CD4-positive, alpha-beta memory T cell (primary cell): ENCODE results near the gene DNAJB6. TPM values are rescaled to one million over a fixed set of nuclear protein-coding genes. Genes with fewer than 3 reads are reported as not detected.
A peak's percentile ranks its signal among the peaks of the same experiment; 100 is the strongest.

Experiments
- CTCF ChIA-PET: fragments of 350-600 bp; sonication (Branson Sonifier 250); formaldehyde crosslinking; loops from one replicate; lab custom pipeline; 2021; ENCODE audit warnings: inconsistent platforms; ENCODE audit not compliant: partially characterized antibody; lab: Charles Lee
- POLR2A ChIA-PET: fragments of 350-600 bp; sonication (Branson Sonifier 250); formaldehyde crosslinking; loops from one replicate; lab custom pipeline; 2021; ENCODE audit not compliant: partially characterized antibody; lab: Charles Lee
- DNase-seq, 5 donors: peaks; one replicate each; pipeline versions ENCODE4 v3.0.0 to v3.0.0-alpha.2; 2020 to 2022; ENCODE audit warnings: mixed read lengths in 1 of 5
- H3K27ac ChIP-seq: one replicate; pipeline ENCODE4 v1.7.0; 2013; ENCODE audit warnings: low read depth, low read length
- H3K27me3 ChIP-seq: 2 replicates; pipeline ENCODE4 v1.7.0; 2013; ENCODE audit warnings: mild to moderate bottlenecking, low read length, moderate library complexity; ENCODE audit not compliant: insufficient read depth
- H3K36me3 ChIP-seq: 2 replicates; pipeline ENCODE4 v1.7.0; 2013; ENCODE audit warnings: mild to moderate bottlenecking, low read length, moderate library complexity; ENCODE audit not compliant: insufficient read depth
- H3K4me1 ChIP-seq: 2 replicates; pipeline ENCODE4 v1.7.0; 2013; ENCODE audit warnings: mild to moderate bottlenecking, low read length, moderate library complexity; ENCODE audit not compliant: insufficient read depth
- H3K4me3 ChIP-seq, 2 donors: one replicate each; pipeline ENCODE4 v1.7.0; 2013; ENCODE audit warnings: low read length in 2 of 2, mild to moderate bottlenecking in 1 of 2
- H3K9me3 ChIP-seq, 2 donors: one replicate each; pipeline ENCODE4 v1.7.0; 2013; ENCODE audit warnings: low read length in 2 of 2, control low read depth in 1 of 2; ENCODE audit not compliant: control insufficient read depth in 1 of 2
- H3K27ac Mint-ChIP-seq, 7 donors: one replicate each; pipeline ENCODE4 v1.8.0; 2020 to 2021; ENCODE audit warnings: mixed read lengths in 7 of 7, mild to moderate bottlenecking in 6 of 7, inconsistent platforms in 3 of 7, moderate library complexity in 3 of 7
- H3K27me3 Mint-ChIP-seq, 2 donors: one replicate each; pipeline ENCODE4 v1.8.0; 2020 to 2021; ENCODE audit warnings: mixed read lengths in 2 of 2
- H3K36me3 Mint-ChIP-seq, 2 donors: one replicate each; pipeline ENCODE4 v1.8.0; 2020 to 2021; ENCODE audit warnings: mixed read lengths in 2 of 2, inconsistent platforms in 1 of 2, mild to moderate bottlenecking in 1 of 2
- H3K4me1 Mint-ChIP-seq, 4 donors: one replicate each; pipeline ENCODE4 v1.8.0; 2020 to 2021; ENCODE audit warnings: mixed read lengths in 4 of 4, mild to moderate bottlenecking in 1 of 4
- H3K4me3 Mint-ChIP-seq, 8 donors: one replicate each; pipeline ENCODE4 v1.8.0; 2020 to 2021; ENCODE audit warnings: mixed read lengths in 8 of 8, mild to moderate bottlenecking in 7 of 8, moderate library complexity in 6 of 8, inconsistent platforms in 3 of 8
- H3K9me3 Mint-ChIP-seq, 8 donors: one replicate each; pipeline ENCODE4 v1.8.0; 2020 to 2021; ENCODE audit warnings: mixed read lengths in 8 of 8, mild to moderate bottlenecking in 5 of 8, inconsistent platforms in 3 of 8, moderate library complexity in 1 of 8
- intact Hi-C: fragments of 100-400 bp; cut with micrococcal nuclease; formaldehyde crosslinking; loops from one replicate; pipeline ENCODE4 v1.15.1; 2023
- polyA plus RNA-seq, 2 donors: library from polyadenylated mRNA; unstranded; fragments of 300-500 nt; fragmentation: Illumina TruSeq; gene quantifications; one replicate each; pipeline ENCODE4 v1.2.3, GENCODE V29; 2021
- total RNA-seq, 2 experiments: library from RNA; stranded (reverse); gene quantifications; one replicate each; pipeline ENCODE4 v1.2.3, GENCODE V29; 2021

DNAJB6 gene
- total and polyA plus RNA-seq, 4 experiments from 2014 or later = 85.6 to 169 (median 103) TPM

- DNase-seq = no peak
- H3K27ac ChIP-seq = no peak overlapping the region
- peaks cover 15% of the 10 kb centered on the region for H3K4me1 ChIP-seq
- CTCF ChIA-PET = interaction anchor here (1.0 to 1.1 kb wide), 2 partner anchors 46 to 447 kb away, joined by 3 to 5 read pairs; no protein-coding TSS in a partner anchor
- no peaks in the 10 kb centered on the region for H3K36me3 Mint-ChIP-seq
- POLR2A ChIA-PET = interaction anchor here (1.3 kb wide), 1 partner anchor 21 kb away, joined by 3 read pairs; no protein-coding TSS in a partner anchor
- H3K9me3 Mint-ChIP-seq = no peaks in the 10 kb centered on the region
- no peaks in the 10 kb centered on the region for H3K9me3 ChIP-seq
- H3K36me3 ChIP-seq = no peaks in the 10 kb centered on the region
- H3K4me3 Mint-ChIP-seq = no peak overlapping the region
- intact Hi-C loops = no loop called here
- peaks cover 10 to 18% (median 11%) of the 10 kb centered on the region in 4 donors for H3K4me1 Mint-ChIP-seq
- H3K27me3 ChIP-seq = no peaks in the 10 kb centered on the region
- no peak overlapping the region for H3K27ac Mint-ChIP-seq
- H3K4me3 ChIP-seq = no peak overlapping the region
- H3K27me3 Mint-ChIP-seq = peaks cover 0 to 3% of the 10 kb centered on the region in 2 donors
Measured at GRCh38 chr7:157428554-157428945, 91.7 kb downstream of the DNAJB6 start.

DNA sequence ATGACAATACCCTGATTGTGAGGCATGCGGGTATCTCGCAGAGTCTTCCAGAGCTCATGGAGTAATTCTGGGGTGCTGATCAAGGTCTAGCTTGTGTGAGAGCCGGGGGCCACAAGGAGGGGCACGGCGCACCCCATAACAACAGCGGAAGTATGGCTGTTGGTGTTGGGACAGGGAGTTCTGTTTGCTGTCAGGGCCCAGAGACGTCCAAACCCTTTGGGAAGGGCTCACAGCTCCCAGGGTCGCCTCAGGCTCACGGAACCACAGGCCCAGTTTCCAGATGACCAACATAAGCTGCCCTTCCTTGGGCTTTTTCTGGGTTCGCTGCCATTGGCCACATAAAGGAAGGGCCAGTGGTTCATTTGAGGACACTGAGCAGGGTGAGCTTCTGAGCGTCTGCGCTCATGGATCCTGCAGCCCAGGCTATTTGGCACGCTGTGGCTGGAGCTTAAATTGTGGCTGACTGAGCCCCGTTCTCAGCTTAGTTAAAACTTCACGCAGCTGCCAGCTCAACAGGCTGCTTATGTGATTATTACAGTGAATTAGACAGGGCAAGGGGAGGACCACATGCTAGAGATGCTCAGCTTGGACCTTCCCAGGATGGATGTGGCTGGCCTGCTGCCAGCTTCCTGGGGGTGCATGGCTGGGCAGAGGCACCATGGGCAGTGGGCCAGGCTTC, 92.3 kb downstream of the DNAJB6 start:
- CTCF ChIA-PET = interaction anchor here (1.0 to 1.2 kb wide), 3 partner anchors 45 to 447 kb away, joined by 3 to 5 read pairs (median 3); no protein-coding TSS in a partner anchor
- DNase-seq = no peak

GRCh38 chr7:157429680-157430224, 92.9 kb downstream of the DNAJB6 start:
- Mint-ChIP-seq H3K4me3 (no peak overlapping the region), H3K27ac (no peak overlapping the region), H3K9me3 (no peaks in the 10 kb centered on the region), H3K27me3 (peaks cover 0 to 3% of the 10 kb centered on the region in 2 donors), H3K36me3 (no peaks in the 10 kb centered on the region), H3K4me1 (peaks cover 12 to 20% (median 13%) of the 10 kb centered on the region in 4 donors)
- no peaks in the 10 kb centered on the region for H3K36me3 ChIP-seq
- H3K27ac ChIP-seq = no peak overlapping the region
- no peaks in the 10 kb centered on the region for H3K27me3 ChIP-seq
- H3K4me1 ChIP-seq = peaks cover 15% of the 10 kb centered on the region
- intact Hi-C loops = loop anchor here (5.0 to 10.0 kb wide), 2 partner anchors 138 to 255 kb away; no protein-coding TSS in a partner anchor
- CTCF ChIA-PET = interaction anchor here (1.1 to 1.2 kb wide), 2 partner anchors 44 to 447 kb away, joined by 3 to 5 read pairs; no protein-coding TSS in a partner anchor
- H3K9me3 ChIP-seq = no peaks in the 10 kb centered on the region
- no peak overlapping the region for H3K4me3 ChIP-seq
- no peak for DNase-seq
- POLR2A ChIA-PET = interaction anchor here (1.3 kb wide), 1 partner anchor 22 kb away, joined by 3 read pairs; no protein-coding TSS in a partner anchor

More for the DNA sequence above, 92.3 kb downstream of the DNAJB6 start:
- no peaks in the 10 kb centered on the region for H3K9me3 ChIP-seq
- Mint-ChIP-seq H3K27ac (no peak overlapping the region), H3K27me3 (peaks cover 0 to 3% of the 10 kb centered on the region in 2 donors), H3K4me3 (no peak overlapping the region), H3K4me1 (peaks cover 12 to 20% (median 13%) of the 10 kb centered on the region in 4 donors), H3K36me3 (no peaks in the 10 kb centered on the region), H3K9me3 (no peaks in the 10 kb centered on the region)
- H3K4me3 ChIP-seq = no peak overlapping the region
- intact Hi-C loops = no loop called here
- peaks cover 15% of the 10 kb centered on the region for H3K4me1 ChIP-seq
- no peaks in the 10 kb centered on the region for H3K27me3 ChIP-seq
- no peak overlapping the region for H3K27ac ChIP-seq
- no peaks in the 10 kb centered on the region for H3K36me3 ChIP-seq
- POLR2A ChIA-PET = interaction anchor here (1.3 kb wide), 1 partner anchor 21 kb away, joined by 3 read pairs; no protein-coding TSS in a partner anchor

- no peaks in the 10 kb centered on the region for H3K9me3 Mint-ChIP-seq
- H3K27ac Mint-ChIP-seq = peak overlapping the region in 1 of 7 donors; percentile 13
- POLR2A ChIA-PET = interaction anchor here (1.7 kb wide), 1 partner anchor 40 kb away, joined by 6 read pairs; no protein-coding TSS in a partner anchor
Measured at GRCh38 chr7:157430721-157431120, 93.9 kb downstream of the DNAJB6 start.

DNA sequence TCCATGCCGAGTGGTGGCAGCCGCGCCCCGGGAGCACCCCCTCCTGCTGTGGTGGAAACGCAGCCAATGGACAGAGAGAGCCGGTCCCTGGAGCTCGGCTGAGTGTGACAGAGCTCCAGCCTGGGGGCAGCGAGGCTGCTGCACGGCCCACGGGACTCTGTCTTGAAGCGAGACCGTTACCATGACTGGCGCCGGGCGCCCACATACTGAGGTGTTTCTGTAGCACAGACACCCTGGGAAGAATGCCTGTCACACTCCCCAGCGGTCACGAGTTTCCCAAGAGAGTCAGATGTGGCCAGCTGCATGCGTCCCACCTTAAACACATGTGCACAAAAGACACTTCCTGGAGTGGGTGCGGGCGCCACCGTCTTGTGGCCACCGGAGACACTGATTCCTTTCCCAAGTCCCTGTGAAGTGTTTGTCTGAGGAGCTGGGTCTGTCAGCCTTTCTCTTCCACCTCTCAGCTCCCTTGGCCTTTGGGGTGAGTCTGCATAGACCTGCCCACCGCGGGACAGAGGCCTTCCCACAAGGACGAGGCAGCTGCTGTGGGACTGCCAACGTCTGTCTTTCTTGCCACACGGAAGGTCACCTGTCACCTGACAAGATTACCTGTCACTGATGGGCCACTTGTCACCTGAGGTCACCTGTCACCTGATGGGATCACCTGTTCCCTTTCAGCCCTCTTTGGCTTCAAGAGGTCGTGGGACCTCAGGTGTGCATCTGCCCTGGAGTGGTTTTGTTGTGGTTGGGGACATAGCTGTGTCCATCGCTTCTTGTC, 94.6 kb downstream of the DNAJB6 start:
- POLR2A ChIA-PET = interaction anchor here (1.7 kb wide), 2 partner anchors 40 to 42 kb away, joined by 4 to 6 read pairs; no protein-coding TSS in a partner anchor
- Histone ChIP-seq H3K4me3 (no peak overlapping the region), H3K27ac (no peak overlapping the region), H3K36me3 (no peaks in the 10 kb centered on the region), H3K9me3 (no peaks in the 10 kb centered on the region), H3K4me1 (peaks cover 15% of the 10 kb centered on the region), H3K27me3 (no peaks in the 10 kb centered on the region)
- no peaks in the 10 kb centered on the region for H3K9me3 Mint-ChIP-seq
- H3K27ac Mint-ChIP-seq = no peak overlapping the region
- H3K27me3 Mint-ChIP-seq = peaks cover 0 to 3% of the 10 kb centered on the region in 2 donors
- no peaks in the 10 kb centered on the region for H3K36me3 Mint-ChIP-seq
- no peak overlapping the region for H3K4me3 Mint-ChIP-seq
- DNase-seq = no peak
- CTCF ChIA-PET = interaction anchor here (0.8 to 2.8 kb wide), 8 partner anchors 9 to 284 kb away, joined by 3 to 21 read pairs (median 5); no protein-coding TSS in a partner anchor
- intact Hi-C loops = loop anchor here (5.0 to 10.0 kb wide), 2 partner anchors 136 to 253 kb away; no protein-coding TSS in a partner anchor
- peaks cover 12 to 20% (median 13%) of the 10 kb centered on the region in 4 donors for H3K4me1 Mint-ChIP-seq

More at GRCh38 chr7:157430721-157431120, 93.9 kb downstream of the DNAJB6 start:
- CTCF ChIA-PET = interaction anchor here (0.8 to 2.8 kb wide), 3 partner anchors 9 to 54 kb away, joined by 3 to 21 read pairs (median 18); no protein-coding TSS in a partner anchor
- DNase-seq = no peak
- H3K27ac ChIP-seq = no peak overlapping the region
- no peak overlapping the region for H3K4me3 Mint-ChIP-seq
- H3K27me3 ChIP-seq = no peaks in the 10 kb centered on the region
- no peaks in the 10 kb centered on the region for H3K36me3 Mint-ChIP-seq
- no peak overlapping the region for H3K4me3 ChIP-seq
- H3K36me3 ChIP-seq = no peaks in the 10 kb centered on the region
- intact Hi-C loops = loop anchor here (5.0 to 10.0 kb wide), 2 partner anchors 137 to 254 kb away; no protein-coding TSS in a partner anchor
- H3K4me1 ChIP-seq = peaks cover 15% of the 10 kb centered on the region
- no peaks in the 10 kb centered on the region for H3K9me3 ChIP-seq
- H3K4me1 Mint-ChIP-seq = peaks cover 12 to 20% (median 13%) of the 10 kb centered on the region in 4 donors
- H3K27me3 Mint-ChIP-seq = peaks cover 0 to 3% of the 10 kb centered on the region in 2 donors

DNA sequence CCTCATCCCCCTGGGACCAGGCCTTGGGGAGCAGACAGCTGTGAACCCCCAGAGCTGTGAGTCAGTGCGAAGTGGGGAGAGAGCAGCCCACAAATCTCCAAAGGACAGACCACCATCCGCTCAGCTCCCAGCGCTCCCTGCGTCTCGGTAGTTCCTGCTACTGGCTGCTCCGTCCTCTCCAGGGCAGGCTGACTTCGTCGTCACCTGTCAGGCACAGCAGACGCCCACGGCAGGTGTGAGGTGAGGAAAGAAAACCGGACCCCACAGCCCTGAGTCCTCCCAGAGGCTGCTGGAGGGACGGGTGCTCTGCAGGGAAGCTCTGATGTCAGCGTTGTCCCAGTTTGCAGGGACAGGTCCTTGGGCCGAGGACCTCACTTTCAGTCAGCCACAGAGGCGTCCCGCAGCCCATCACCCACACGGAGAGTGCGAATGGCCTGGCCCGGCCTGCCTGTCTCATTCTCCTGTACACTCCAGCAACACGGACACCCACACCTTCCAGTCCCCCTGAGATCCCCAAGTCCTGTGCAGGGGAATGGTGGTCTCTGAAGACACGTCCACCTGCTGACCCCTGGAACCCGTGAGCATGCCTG, 95.2 kb downstream of the DNAJB6 start:
- H3K9me3 ChIP-seq = no peaks in the 10 kb centered on the region
- Mint-ChIP-seq H3K27me3 (peaks cover 0 to 3% of the 10 kb centered on the region in 2 donors), H3K4me3 (peak overlapping the region in 4 of 8 donors; percentile 57 to 64 (median 60)), H3K36me3 (no peaks in the 10 kb centered on the region), H3K4me1 (peaks cover 12 to 20% (median 13%) of the 10 kb centered on the region in 4 donors), H3K9me3 (no peaks in the 10 kb centered on the region), H3K27ac (peak overlapping the region in 1 of 7 donors; percentile 75)
- no peak overlapping the region for H3K4me3 ChIP-seq
- DNase-seq = no peak
- ChIA-PET CTCF (interaction anchor here (0.7 to 2.8 kb wide), 21 partner anchors 10 to 447 kb away, joined by 3 to 21 read pairs (median 3); no protein-coding TSS in a partner anchor), POLR2A (interaction anchor here (1.0 to 1.7 kb wide), 3 partner anchors 39 to 41 kb away, joined by 4 to 6 read pairs (median 5); no protein-coding TSS in a partner anchor)
- H3K4me1 ChIP-seq = peaks cover 15% of the 10 kb centered on the region
- intact Hi-C loops = loop anchor here (2.0 to 10.0 kb wide), 5 partner anchors 39 to 329 kb away; no protein-coding TSS in a partner anchor
- no peaks in the 10 kb centered on the region for H3K36me3 ChIP-seq
- no peak overlapping the region for H3K27ac ChIP-seq
- H3K27me3 ChIP-seq = no peaks in the 10 kb centered on the region
